GM21576 (cell line): Measurements from ENCODE around the gene DENND10.
"Not testable (repeated sequence)": the region's sequence is repeated elsewhere in the genome, so short reads cannot be mapped to it uniquely, and the experiment has no call there.

ENCODE experiments used
- ATAC-seq: cut with Tn5 transposase; IDR thresholded peaks from one replicate; pipeline ENCODE4 v1.9.1; 2021; ENCODE audit warnings: mild to moderate bottlenecking, moderate library complexity; ENCODE audit not compliant: unreplicated experiment

The DENND10 gene

DNA sequence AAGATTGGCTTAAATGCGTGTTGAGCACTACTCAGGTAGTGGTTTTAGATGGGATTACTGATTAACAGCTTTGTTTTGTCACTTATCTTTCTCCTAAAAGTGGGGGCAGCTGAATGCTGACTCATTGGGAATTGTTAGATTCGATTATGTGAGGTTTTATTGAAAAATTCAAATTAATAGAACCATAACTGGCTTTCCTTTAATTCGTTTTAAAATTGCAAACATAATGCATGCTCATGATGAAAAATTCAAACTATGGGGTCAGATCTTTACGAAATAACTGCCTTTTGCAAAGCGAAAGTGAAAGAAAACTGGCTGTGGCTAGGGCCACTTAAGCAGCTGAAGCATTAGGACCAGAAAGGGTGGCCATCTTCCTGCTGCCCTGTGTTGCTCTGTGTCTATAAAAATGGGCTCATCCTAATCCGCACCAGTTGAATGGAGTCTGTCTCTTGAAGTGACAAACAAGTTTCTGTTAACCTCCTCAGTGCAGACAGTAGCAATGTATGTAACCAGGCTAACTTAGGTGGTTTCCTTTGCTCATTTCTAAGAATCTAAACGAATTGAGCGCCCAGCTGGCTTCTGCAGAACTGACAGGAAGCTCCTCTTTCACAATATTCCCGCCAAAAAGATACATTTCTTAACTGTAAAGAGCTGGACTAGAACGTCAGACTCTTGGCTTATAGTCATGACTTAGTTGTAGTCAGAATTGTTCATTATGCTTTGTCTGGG, 27.8 kb downstream of the DENND10 start:
- ATAC-seq = peak; percentile 70

DNA sequence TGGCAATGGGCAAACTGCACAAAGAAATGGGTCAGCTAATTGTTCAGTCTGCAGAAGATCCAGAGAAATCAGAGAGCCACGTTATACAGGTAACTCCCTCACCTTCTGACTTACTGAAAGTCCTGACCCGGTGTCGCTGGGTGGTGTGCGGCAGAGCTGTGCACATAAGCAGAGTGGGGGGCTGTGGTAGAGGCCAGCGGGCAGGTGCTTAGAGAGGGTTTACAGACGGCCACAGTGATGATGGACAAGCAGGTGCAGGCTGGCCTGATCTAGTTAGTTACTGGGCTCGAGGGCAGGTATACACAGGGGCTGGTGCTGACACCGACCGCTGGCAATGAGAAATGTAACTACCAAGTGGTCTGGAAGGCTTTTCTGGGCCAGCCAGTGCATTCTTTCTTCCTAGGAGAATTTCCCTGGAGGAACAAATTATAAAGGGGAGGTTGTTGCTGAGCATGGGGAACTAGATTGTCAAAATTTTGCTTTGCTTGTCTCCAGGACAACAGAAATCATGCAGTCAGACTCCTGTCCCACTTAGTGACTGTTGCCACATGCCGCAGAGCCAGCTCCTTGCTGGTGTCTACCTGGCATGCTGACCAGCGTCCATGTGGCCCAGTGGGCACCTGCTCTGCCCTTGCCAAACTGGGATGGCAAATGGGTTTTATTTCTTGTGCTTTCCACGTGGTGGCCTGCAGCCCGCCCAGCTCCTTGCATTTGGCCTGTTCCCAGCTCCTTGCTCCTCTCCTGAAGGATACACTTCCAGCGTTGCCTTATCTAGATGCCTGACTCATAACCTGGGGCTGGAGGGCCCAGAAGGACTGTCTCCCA, 28.8 kb downstream of the DENND10 start:
- no peak for ATAC-seq

DNA sequence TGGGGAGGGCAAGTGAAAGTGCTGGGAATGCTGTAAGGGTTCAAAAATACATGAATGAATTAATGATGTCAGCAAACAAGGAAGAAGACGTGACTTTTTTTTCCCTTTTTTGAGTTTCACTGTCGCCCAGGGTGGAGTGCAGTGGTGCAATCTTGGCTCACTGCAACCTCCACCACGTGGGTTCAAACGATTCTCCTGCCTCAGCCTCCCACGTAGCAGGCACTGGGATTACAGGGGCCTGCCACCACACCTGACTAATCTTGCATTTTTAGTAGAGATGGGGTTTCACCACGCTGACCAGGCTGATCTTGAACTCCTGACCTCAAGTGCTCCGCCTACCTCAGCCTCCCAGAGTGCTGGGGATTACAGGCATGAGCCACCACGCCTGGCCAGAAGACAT, 30.0 kb downstream of the DENND10 start:
- ATAC-seq = no peak

DNA sequence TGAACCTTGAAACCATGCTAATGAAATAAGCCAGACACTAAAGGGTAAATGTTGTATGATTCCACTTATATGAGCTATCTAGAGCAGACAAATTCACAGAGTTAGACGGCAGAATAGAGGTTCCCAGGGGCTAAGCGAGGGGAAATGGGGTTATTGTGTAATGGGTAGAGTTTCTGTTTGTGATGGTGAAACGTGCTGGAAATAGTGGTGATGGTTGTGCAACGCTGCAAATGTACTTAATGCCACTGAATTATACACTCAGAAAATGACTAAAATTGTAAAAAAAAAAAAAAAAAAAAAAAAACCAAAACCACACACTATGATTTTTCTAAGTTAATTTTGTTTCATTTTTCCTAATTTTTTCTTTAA, 31.6 kb downstream of the DENND10 start:
- no peak for ATAC-seq

DNA sequence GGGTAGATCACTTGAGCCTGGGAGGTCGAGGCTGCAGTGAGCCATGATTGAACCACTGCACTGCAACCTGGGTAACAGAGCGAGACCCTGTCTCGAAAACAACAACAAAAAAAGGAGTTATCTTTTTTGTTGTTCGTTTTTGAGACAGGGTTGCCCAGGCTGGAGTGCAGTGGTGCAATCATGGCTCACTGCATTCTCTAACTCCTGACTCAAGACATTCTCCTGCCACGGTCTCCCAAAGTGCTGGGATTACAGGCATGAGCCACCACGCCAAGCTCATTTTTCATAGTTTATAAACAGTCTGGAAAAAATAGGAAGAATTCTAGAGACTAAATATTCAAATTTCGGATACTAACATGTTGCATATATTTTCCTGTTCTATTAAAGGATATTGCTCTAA, 32.2 kb downstream of the DENND10 start:
- no peak for ATAC-seq

DNA sequence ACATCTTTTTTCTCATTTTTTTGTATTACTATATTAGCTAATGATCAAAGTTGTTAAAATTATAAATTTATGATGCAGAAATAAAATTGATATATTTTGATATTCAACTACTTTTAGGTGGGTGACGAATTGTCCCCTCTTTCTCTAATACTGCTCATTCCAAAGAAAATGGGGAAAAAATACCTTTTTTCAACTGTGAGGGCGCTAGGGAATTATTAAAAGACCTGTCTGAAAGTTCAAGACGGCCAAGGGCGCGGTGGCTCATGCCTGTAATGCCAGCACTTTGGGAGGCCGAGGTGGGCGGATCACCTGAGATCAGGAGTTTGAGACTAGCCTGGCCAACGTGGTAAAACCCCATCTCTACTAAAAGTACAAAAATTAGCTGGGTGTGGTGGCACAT, 34.0 kb downstream of the DENND10 start:
- ATAC-seq = not testable (repeated sequence)

DNA sequence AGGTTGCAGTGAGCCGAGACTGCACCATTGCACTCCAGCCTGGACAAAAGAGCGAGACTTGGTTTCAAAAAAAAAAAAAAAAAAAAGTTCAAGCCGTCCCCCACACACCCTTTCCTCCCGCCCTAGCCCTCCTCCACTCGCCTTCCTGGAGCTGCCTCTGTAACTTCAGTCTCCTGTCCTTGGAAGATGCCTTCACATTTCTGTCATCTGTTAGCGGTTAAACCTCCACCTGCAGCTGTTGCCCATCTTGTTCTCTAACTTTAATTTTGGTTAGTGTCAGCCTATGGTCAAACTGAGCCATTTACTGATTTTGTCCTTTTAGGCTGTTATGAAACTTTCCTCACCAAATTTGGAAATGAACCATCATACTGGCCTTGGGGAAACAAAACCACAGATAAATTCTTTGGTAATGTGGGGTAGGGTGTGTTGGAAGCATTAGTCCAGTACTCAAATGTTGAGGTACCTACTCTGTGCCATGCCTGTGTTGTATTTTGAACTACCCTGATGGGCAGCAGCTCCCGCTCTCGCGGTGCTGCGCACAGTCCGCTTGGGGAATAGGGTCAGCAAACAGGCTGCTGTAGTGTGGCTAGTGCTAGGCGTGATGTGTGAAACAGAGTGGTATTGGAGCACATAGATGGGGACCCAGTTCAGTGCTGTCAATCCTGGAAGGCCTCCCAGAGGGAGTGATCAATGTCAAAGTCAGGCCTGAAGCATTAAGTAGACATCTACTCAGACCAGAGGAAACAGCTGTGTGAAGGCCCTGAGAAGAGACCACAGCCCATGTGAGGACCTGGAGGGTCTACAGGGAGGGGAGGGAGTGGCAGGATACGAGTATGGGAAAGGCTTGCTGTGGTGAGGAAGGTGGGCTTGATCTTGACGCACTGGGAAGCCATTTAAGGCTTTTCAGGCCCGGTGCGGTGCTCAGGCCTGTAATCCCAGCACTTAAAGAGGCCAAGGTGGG, 34.7 kb downstream of the DENND10 start:
- no peak for ATAC-seq

DNA sequence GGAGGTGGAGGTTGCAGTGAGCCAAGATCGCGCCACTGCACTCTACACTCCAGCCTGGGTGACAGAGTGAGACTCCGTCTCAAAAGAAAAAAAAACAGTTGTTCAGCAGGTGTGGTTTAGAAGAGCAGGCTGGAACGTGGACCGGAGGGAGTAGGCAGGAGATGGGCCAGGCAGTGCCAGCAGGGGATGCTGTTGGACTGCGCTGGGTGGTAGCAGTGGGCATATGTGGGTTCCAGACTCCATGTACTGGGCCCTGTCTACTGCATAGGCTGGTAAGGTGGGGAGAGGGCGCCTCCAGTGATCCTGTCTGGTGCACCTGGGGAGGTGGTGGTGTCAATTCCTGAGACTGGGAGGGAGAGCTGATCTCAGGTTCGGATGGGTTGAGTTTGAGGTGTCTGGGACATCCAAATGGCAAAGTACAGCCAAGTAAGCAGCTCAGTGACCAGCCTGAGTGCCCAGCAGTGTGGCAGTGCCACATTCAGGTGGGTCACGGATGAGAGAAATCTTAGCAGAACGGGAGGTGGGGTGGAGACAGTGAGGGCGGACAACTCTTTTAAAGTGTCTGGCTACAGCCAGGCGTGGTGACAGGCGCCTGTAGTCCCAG, 35.7 kb downstream of the DENND10 start:
- ATAC-seq = no peak

DNA sequence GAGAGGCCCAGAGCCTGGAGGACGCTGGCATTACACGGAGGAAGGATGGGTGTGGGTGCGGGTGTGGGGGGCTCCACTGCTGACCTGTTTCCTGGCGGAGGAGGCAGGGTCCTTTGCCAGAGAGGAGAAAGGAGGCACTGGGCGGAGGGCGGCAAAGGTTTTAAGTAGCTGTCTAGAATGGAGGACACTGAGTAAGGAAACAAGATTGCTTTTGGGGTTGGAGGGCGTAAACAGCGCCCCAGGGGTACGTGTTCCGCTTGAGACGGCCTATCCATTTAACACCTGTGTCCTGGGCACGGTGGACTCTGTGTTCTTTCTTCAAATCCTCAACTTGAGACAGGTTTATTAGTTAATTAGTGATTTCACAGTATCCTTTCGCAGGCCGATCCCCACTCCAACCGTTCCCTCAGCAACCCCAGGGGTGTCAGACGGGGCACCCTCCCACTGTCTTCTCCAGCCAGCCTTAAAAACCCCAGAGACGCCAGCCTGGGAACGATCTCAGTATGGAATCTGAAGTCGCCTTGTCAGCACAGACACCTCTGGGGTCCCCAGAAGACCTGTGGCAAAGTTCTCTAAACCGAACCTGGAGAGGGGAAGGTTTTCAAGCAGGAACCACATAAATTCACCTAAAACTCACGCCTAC, 36.8 kb downstream of the DENND10 start:
- no peak for ATAC-seq

DNA sequence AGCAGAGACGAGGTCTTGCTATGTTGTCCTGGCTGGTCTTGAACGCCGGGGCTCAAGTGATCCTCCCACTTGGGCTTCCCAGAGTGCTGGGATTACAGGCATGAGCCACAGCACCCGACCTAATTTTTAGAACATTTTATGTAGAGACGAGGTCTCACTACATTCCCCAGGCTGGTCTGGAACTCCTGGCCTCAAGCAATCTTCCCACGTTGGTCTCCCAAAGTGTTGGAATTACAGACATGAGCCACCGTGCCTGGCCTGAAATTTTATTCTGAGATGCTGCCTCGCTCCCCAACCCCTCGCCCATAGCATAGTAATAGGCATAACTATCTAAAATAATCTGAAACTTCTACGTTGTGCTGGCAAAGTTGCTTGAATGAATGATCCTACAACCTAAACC, 39.7 kb downstream of the DENND10 start:
- ATAC-seq = no peak

DNA sequence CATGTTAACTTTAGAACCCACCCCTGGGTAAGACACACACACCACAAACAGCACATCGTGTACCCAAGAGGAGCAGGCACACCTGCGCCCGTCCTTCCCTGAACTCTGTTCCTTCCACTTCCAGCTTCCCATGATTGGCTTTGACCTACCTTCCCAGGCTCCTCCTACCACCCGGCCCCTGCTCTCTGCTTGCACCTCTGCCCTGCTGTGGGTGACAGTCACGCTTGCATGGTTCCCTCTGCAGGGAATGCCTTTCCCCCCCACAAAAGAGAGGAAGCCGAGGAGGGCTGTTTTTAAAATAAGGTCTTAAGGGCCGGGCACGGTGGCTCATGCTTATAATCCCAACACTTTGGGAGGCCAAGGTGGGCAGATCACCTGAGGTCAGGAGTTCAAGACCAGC, 45.2 kb downstream of the DENND10 start:
- no peak for ATAC-seq

DNA sequence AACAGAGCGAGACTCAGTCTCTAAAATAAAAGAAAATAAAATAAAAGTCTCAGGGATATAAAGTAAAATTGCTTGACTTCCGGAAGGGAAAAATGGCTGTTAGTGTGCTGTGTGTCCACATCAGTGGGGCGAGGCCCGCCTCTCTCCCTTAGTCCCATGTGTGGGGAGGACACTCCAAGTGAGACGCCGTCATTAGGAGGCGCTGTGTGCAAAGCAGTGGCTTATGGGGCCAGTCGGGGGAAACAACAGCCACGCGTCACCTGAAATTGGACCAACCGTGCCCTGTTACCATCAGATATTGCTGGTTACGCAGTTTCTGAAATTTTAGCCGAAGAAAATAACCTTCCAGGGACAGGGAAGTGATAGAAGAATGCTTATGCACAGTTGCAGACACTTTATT, 45.8 kb downstream of the DENND10 start:
- ATAC-seq = no peak

DNA sequence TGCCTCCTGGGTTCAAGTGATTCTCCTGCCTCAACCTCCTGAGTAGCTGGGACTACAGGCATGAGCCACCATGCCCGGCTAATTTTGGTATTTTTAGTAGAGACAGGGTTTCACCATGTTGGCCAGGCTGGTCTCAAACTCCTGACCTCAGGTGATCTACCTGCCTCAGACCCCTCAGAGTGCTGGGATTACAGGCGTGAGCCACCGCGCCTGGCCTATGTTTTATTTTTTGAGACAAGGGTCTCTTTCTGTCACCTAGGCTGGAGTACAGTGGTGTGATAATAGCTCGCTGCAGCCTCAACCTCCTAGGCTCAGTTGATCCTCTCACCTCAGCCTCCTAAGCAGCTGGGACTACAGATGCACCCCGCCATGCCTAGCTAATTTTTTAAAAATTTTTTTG, 47.7 kb downstream of the DENND10 start:
- not testable (repeated sequence) for ATAC-seq

DNA sequence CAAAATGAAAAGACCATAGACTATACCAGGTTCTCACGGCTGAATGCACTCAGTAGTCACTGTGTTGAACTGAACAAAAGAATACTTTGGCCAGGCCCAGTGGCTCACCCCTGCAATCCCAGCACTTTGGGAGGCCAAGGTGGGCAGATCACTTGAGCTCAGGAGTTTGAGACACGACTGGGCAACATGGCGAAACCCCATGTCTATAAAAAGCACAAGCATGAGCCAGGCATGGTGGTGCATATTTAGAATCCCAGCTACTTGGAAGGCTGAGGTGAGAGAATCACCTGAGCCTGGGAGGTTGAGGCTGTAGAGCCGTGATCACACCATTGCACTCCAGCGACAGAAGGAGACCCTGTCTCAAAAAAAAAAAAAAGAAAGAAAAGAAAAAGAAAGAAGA, 49.1 kb downstream of the DENND10 start:
- ATAC-seq = no peak

DNA sequence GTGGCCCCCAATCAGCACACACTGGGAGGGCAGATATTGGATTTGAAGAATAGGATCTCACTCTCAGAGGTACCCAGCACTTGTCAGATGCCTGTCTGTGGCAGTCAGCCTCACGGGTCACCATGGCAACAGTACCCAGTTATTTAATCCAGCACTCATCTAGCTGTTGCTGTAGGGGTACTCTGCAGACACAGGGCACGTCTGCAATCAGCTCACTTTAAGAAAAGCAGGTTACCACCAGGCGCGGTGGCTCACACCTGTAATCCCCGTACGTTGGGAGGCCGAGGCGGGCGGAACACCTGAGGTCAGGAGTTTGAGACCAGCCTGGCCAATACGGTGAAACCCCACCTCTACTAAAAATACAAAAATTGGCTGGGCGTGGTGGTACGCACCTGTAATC, 49.7 kb downstream of the DENND10 start:
- no peak for ATAC-seq

DNA sequence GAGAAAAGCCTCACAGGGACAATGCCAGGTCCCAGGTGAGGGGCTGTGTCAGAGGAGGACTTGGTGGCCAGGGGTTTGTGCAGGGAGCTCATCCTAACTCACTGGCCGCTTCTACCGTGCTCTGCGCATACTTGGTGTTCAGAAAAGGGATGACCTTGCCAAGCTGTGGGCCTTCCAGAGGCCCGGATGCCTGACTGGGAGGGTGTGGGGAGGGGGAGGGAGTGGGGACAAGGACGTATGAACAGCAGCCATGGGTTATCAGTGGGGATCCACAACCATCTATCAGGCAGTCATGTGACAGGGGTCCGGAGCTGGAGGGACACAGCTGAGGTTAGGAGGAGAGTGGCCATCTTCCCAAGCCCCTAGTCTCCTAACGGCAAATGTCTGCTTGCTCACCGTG, 55.4 kb downstream of the DENND10 start:
- ATAC-seq = no peak

DNA sequence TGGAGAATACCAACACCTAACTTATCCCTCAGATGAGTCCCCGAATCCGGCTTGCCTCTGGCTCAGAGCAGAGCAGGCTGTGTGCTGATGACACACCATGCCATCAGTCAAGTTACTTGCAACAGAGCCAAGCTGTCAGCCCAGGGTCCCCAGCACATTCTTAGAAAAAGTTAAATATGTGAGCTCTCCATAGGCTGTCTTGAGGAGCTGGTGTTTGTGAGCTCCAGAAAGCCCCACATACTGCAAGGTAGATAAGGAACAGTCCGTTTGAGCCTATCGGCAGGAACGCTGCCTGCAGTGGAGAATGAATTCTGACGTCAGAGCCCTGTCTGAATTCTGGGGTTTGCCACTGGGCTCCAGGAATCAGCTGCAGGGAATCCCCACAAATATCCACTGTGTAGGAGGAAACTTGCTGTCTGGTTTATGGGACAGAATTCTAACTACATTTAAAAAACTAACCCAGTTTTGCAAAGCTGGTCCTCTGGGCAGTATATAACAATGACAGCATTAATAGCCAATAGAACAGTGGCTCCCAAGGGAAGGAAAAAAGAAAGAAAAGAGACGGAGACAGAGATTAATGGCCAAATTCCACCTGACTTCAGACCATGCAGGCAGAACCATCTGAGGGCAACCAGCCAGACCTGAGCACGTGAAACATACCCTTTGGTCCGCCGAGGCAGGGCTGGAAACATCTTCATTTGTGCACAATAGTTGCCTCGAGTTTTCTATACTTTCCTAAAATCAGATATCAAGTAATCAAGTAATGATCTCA, 58.0 kb downstream of the DENND10 start:
- no peak for ATAC-seq

DNA sequence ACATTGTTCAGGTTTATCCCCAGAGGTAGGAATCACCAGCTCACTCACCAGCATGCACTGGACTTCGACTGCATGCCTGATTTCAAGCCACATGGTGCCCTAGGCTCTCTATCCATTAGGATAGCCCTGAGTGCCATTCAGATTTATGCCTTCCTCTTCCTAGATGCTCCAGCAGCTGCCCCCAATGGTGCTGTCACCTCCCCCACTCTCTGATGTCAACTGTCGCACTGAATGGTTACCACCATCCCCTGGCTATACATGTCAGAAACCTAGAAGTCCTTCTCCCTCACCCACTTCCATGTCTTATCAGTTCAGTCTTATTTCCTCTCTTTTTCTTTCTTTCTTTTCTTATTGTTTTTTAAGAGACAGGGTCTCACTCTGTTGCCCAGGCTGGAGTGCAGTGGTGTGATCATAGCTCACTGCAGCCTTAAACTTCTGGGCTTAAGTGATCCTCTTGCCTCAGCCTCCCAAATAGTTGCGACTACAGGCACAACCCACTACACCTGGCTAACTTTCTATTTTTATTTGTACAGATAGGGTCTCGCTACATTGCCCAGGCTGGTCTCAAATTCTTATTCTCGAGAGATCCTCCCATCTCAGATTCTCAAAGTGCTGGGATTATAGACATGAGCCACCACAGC, 58.7 kb downstream of the DENND10 start:
- ATAC-seq = no peak
